ENCODE data around the gene C17orf67.

- TF ChIP-seq GATA2 (IDR thresholded peaks at IDR 0.05; ENCODE audit: low read depth, low read length) = no peak
- TF ChIP-seq GATA3 (IDR thresholded peaks at IDR 0.05; ENCODE audit: low read depth, low read length) = no peak
Observed at GRCh38 chr17:56830726-56831368, 2.9 kb downstream of the C17orf67 start.
